ENCODE measurements around the gene SGPL1.

SGPL1 gene

DNA sequence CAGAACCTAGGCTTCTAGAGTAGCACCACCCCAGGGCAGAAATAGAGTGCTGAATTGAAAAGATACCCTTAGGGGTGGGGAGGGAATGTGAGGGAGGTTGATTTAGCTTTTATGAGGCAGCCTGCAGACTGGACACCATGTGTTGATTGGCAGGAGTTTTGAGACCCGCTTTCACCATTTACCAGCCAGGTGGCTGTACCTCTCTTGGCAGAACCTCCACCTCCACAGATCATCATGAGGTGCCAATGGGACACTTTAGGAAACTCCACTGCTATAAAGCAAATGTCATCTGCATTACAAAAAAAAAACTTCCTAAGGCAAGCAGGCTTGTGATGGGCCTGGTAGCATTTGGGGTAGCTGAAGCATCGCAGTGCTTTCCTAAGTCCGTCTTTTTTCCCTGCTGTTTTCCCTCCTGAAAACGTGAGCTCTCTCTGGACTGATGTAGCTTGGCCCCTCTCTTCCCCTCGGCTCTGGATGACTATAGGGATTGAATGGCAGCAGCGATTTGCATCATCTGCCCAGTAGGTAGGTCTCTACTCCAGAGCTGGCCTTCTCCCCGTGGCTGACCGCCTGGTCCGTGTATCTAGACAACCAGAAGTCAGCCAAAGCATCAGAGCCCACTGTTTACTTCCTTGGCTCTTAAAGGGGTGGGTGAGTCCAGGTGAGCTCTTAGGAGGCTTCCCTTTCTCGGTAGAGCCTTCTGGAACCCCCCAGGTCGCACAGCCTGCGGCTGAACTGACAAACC, 71.3 kb downstream of the SGPL1 start:
- no peak for DNase-seq

DNA sequence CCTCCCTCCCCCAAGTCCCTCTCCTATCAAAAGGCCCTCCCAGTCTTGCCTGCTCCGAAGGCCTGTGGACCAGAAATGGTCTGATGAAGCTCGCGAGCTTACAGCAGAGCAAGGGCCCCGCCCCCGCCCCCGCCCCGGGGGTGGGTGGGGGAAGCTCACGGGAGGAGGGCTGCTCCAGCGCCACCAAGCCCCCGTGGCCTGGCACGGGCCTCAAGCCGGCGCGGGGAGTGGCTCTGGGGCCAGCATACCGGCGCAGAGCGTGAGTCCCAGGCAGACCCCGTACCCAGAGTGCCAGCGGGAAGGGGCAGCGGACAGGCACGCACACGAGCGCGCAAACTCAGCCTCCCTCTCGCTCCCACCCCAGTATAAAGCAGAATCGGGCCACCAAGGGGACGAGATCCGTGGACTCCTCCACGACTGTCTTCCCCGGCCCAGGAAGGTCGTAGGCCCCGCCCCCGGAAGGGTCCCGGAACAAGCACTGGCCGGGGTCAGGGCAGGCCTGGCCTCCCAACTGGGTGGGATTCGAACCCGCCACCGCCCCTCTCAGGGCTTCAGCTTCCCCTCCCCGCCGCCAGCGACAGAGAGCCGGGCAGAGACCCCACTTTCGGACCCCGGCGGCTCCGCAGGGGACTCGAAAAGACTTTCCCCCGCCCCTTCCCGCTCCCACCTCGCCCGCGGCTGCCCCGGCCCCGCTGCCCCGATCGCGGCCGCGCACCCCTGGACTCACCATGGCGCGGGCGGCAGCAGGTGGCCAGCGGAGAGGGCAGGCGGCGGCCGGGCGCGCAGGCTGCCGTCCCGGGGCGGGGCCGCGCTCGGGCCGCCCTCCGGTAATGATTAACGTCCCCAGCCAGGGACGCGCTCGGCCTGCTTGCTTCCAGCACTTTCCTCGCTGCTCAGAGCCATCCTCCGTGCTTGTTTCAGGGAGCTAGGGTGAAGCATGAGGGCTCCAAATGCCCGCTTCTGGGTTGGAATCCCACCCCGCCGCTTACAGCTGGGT, 72.4 kb downstream of the SGPL1 start, which contains the start of gene PCBD1:
TSS of gene PCBD1 (minus strand) at position 762 of the 997 bp plus-strand sequence. CDS start at position 730, 32 bp downstream.
- DNase-seq, result peak; percentile 40

DNA sequence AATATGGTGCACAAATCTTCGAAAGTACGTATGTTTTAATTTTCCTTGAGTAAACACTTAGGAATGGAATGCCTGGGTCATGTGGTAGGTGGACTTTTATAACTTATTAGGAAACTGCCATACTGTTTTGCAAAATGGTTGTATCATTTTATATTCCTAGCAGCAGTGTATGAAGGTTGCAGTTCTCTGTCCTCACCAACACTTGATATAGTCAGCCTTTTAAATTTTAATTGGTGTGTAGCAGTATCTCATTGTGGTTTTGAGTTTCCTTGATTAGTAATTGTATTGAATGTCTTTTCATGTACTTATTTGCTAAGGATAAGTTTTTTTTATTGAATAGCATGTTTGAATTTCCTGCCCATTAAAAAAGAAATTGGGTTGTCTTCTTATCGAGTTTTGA, 73.5 kb downstream of the SGPL1 start:
- no peak for DNase-seq

DNA sequence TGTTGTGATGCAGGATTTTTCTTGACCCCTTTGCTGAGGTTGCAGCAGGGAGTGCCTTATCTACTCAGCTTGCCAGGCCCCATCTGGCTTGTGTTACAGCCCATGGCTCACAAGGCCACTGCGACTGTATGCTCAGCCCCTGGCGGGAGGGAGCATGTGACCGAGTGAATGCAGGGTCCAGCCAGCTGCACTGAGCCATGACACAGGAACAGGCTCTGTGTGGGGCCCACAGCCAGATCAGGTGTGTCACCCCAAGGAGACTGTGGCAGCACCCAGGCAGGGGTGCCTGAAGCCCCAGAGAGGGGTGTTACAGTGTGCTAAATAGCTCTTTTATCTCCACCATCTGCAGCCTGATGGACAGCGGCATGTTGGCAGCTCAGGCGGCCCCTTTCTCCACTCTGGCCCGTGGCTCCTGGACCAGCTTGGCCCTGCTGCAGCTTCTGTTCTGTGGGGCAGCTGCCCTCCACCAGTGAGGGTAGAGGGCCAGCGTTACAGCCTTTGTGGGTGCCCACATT, 75.2 kb downstream of the SGPL1 start:
- DNase-seq, result no peak

DNA sequence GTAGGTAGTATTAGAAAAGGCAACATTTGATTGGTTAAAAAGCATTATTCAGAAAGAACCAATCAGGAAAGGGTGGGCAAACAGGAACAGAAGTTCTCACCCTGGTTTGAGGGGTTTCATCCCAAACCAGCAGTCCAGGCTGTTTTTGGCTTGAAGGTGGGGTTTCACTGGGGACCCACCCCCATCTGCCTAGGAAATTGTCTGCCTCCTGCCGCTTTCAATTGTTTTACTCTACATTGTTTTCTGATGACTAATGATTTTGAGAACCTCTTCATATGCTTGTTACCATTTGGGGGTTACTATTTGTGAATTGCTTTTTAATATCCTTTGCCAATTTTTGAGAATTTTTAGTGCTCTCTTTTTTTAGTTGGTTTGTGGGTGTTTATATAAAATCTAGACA, 75.9 kb downstream of the SGPL1 start:
- DNase-seq, result no peak

DNA sequence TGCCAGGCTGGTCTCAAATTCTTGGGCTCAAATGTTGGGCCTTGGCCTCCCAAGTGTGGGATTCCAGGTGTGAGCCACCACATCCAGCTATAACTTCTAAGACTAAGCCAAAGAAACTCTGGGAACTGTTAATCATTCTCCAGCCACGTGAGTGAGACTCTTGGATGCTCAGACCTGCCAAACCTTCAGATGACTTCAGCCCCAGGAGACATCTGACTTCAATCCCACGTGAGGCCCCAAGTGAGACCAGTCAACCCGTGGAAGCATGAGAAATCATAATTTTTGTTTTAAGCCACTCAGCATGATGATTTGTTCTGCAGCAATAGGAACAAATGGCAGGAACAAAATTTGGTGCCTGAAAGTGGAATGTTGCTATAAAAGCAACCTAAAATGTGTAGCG, 76.9 kb downstream of the SGPL1 start:
- DNase-seq, result no peak

DNA sequence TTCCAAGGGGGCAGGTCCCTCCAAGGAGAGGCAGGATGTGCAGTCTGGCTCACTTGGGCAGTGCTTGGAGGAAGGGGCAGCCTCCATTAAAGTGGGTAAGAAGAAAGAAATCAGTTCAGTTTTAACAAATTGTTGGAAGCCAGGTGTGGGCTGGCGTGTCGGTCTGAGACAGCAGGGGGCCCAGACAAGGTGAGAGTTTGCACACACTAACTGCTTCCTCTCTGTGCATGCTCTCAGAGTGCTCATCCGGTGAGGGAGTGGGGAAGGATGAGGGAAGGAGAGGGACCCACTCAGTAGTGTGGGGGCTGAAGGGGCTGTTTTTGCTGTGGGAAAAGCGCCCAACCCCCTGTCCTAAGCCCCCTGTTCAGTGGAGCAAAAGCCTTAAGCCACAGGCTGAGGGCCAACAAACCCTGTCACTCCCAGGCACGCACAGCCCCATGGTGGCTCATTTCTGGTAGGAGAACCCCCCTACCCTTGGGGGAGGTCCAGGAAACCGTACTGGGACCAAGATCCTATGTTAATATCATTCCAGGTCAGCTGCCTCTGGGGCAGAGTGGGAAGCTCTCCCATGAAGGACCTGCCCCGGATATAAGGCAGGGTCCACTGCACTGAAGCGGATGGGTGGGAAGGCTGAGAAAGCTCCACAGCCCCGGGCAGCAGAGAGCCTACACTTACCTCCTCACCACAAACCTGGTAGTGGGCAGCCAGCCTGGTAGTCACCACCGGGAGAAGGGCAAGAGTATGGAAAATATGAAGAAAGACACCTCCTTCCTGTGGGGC, 77.7 kb downstream of the SGPL1 start:
- DNase-seq, result no peak

DNA sequence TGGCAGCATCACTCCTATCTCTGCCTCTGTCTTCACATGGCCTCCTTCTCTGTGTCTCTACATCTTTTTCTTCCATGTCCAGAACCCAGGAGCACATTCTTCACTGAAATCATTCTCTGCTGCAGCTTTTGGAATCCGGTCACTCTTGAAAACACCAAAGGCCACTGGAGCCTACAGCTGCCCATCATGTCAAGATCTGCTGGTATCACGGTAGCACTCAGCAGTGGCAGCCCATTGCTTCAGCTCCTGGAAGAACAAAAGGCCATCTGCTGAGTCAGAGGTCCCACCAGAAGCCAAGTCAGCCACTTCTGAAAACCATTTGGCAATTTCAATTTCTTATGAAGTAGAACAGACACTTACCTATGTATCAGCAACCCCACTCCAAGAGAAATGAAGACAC, 78.7 kb downstream of the SGPL1 start:
- no peak for DNase-seq

DNA sequence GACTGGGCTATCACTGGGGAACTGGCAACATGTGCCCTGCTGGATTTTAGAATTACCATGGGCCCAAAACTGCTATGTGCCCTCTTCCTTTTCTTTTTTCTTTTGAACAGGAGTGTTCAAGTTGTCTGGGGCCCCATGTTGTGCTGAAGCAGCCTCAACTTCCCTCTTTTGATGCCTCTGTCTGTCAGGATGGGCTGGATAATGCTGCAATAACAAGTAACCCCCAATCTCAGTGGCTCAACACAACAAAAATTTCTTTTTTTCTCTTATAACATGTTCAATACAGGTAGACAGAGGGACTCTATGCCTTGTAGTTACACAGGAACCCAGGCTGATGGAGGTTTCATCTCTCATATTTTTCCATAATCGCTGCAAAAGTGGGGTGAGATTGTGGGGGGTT, 80.8 kb downstream of the SGPL1 start:
- no peak for DNase-seq

DNA sequence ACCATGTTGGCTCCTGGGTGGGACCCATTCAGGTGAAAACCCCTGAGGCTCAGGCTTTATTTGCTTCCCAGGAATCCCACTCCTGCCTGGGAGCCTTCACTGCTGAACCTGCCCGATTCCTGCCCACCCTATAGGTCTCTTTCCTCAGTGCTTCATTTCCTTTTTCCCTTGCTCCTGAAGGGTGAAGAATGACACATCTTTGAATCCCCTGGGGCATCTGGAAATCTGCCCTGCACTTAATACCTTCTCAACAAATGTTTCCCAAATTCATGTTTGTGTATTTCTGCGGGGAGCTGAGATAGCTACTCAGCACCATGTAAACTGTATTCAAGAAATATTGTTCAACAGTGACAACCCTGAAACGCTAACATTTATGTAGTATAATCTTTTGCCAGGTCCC, 82.9 kb downstream of the SGPL1 start:
- no peak for DNase-seq

DNA sequence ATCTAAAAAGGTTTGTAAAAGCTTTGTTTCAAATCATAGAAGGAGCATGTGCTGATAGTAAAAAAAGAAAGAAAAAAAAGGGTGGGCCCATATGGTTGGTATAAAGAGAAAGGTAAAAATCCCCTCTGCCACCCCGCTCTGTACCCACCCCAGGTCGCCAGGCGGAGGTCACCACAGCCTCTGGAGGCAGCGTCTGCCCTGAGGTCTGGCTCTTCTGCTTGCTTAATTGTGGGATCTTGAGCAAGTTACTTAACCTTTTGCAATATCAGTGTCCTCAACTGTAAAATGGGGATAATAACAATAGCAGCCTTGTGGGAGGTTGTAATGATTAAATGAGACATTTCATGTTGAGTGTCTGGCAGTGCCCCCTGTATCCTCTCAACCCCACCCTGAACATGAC, 83.3 kb downstream of the SGPL1 start:
- no peak for DNase-seq

DNA sequence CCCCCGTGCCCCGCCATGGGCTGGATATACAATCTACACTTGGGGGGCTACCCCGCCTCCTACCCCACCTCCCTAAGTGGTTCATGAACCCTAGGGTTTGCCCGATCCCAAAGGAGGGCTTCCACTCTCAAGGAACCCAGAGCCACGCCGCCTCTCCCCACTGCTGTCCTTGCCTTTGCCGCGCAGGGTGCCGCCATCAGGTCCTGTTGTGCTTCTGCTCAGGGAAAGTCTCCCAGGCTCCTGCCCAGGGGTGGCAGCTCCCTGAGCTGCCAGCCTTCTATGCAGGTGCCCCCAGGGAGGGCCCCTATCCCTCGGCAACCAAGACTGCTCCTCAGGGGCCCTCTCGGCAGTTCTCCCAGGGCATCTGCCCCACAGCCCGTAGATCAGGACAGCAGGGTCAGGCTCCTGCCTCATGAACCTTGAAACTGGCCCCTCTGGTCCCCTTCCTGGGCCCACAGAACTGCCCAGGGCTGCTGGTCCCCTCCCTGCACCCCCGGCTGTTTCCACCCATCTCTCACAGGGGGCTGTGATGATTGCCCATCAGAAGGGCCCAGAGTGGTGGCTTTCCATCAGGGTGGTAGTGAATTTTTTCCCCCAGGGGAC, 85.6 kb downstream of the SGPL1 start:
- DNase-seq, result no peak

DNA sequence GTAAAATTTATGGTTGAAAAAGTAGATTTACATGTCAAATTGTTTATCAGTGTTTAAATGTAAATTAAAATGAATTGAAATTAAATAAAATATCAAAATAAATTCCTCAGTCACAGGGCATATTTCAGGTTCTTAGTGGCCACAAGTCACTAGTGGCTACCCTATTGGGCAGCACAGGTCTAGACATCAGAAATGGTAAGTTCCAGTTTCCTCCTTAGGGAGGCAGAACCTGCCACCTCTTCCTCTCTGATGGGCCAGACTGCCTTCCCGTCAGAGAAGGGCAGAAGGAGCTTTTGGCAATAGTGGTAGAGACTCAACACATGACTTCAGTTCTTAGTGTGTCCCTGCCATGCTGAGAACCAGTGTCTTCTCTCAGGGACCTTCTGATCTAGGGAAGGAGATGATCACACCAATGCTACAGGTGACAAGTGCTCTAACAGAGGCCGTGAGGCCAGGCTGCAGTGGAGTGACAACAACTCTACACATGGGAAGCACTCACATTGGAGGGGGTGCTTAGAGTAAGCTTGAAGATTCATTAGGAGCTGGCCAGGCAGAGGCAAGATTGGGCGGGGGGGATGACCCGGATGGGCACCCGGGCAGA, 87.0 kb downstream of the SGPL1 start:
- no peak for DNase-seq

DNA sequence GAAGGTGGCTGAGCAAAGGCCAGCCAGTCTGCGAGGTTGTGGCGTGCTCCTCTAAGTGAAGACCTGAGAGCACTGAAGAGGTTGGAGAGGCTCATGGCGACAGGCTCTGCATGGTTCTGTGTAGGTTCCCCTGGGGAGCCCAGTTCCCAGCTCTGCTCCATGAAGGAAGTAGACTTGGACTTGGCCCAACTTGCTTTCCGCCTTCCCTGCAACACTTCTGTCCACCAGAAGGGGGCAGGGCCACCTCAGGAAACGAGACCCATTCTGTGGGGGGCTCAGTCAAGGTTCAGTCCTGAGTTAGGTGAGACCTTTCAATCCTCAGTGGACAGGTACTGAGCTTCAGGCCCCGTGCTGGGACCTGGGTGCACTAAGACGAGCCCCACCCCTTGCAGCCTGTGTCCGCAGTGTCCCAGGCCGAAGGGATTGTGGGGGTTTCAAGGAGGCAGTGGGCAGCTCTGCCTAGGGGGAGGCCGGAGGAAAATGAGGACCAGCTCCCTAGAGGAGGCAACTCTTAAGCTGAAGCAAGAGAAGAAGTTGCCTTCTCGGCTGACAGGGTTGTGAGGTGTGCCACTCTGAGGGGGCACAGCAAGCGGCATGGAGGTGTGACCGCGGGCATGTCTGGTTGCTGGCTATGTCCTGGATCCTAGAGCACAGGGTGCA, 87.6 kb downstream of the SGPL1 start:
- peak; percentile 42 for DNase-seq

DNA sequence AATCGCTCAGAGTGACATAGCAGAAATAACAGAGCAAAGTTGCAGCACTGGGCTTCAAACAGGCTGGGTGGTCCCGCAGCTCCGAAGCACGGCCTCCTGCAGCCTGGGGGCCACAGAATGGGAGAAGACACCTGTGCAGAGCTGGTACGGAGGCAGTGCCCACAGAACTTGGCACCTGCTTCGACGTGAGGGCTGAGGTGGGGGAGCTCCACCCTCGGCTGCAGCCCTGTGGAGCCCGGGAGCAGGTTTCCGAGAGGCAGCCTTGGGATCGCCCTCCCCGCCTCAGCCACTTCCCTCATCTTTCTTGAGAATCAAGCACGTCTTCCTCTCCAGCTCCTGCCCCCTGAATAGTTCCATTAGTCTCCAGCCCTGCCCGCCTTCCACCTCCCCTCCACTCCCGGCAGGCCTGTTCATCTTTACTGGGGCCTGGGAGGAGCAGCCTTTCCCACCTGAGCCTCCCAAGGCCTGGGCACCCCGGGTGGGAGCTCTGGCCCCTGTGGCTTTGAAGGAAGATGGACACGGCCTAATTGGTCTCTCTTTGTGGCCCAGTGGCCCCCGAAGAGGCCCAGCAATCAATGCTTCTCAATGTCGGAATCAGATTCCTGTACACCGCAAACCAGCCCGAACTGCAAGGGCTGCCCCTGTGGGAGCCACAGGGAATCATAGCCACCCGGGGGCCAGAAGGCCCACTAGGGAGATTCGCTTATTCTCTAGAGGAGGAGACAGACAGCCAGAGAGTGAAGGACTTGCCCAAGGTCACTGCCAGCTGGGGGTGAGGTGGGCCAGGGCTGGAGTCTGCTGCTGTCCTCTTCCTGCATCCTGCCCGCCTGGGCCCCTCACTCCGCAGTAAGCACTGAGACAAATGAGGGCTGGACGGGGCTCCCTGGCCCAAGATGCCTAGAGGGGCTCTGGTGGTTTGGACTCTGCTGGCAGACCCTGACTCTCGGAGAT, 89.6 kb downstream of the SGPL1 start:
- DNase-seq, result no peak

DNA sequence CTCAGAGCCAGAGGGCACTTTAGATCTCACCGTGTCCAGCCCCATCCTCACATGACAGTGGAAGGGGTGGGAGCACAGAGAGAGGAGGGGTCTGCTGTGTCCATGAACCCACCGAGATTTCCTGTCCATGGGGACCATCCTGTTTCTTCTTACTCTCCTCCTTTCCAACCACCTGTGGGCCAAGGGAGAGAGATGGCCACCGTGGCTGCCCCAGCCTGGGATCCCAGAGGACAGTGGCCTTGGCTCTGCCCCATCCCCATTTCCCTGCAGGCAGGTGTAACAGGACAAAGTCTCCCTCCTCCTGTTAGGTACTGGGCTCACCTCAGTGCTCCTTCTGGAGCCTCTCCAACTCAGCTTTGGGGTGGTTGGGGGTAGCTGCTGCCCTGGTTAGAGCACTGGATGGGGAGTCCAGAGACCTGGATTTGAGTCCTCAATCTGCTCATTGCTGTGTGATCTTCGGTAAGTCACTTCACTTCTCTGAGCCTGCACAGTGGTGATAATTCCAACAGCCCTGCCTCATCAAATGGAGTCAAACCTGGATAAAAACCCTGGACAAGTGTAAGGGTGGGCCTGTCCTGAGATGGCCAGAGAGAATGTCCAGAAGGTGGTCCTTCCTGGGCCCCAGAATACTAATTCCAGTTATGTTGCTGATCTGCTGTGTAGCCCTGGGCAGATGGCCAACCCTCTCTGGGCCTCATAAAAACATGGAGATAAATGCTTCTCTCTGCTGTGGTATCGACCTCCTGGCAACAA, 90.5 kb downstream of the SGPL1 start:
- DNase-seq, result no peak

DNA sequence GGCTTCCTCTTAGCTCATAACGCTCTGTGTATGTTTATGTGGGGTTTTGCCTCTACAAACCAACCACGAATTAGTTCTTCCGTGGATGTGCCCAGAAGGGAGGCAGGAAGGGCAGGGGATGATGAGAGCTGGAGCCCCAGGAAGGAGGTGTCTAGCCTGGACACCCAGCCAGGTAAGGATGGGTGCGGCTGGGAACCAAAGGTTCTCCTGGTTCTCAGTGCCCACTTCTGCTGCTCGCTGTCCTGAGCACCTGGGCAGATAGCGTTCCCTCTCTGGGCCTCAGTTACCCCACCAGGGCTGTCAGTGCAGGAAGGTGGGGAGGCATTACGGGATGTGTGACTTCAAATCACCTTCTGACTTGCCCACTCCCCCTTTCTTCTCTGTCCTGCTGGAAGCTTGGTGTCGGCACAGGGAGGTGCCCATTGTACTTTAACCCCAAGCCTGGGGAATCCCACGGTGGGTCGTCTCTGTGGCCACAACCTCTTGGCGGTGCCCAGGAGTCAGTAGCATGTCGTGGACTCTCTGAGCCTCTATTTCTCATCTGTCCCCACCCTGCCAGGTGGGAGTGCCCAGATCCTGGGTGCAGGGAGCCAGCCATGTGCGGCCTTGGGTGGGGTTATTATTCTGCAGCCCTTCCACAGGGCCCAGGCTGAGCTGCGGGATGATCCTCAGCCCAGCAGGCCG, 91.3 kb downstream of the SGPL1 start:
- no peak for DNase-seq

DNA sequence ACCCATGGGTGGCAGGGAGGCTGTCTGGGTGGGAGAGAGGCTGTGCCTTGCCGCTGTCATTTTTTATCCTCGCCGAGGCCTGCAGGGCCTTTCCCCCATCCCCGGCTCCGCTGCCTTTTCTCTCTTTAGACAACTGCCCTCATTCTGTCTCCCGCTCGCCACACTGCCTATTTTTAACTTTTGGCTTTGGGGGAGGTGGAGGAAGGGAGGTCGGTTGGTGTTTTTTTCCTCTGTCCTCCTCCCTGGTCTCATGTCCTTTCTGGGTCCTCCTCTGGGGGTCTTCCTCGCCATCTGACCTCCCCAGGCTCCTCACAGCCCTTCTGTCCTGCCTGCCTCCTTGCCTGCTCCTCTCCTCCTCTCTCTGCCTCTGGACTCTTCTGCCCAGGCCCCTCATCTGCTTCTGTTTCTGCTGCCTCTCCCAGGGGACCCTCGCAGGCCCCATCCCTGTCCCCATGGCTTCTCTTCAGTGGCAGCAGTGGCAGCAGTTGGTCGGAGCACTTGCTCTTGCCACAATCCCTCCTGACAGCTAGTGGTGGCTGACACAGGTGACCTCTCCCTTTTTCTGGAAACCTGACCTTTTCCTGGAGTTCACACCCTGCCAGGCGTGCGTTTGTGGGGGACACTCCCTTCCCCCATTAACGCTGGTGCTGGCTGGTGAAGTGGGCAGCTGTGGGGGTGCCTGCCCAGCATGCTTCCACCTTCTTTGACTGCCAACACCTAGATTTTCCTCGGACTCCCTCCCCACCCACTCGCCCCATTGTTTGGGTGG, 92.1 kb downstream of the SGPL1 start:
- no peak for DNase-seq
